Mesenchymal stem cell (in vitro differentiated cells and primary cell): ENCODE measurements around the gene UBE2L5.
A peak's percentile ranks its signal among the peaks of the same experiment; 100 is the strongest.

Source experiments
- DNase-seq: peaks from one replicate; pipeline ENCODE4 v3.0.0-alpha.2; 2013
- H2AFZ ChIP-seq: one replicate; pipeline ENCODE4 v1.6.1; 2013; ENCODE audit warnings: low read depth, mild to moderate bottlenecking, control low read depth, inconsistent platforms, low read length, moderate library complexity
- H2AK5ac ChIP-seq: 2 replicates; pipeline ENCODE4 v1.6.1; 2013; ENCODE audit warnings: low read length, moderate library complexity, mild to moderate bottlenecking, inconsistent platforms; ENCODE audit not compliant: severe bottlenecking
- H2BK120ac ChIP-seq: one replicate; pipeline ENCODE4 v1.6.1; 2013; ENCODE audit warnings: low read depth, mild to moderate bottlenecking, inconsistent platforms, low read length, moderate library complexity
- H2BK12ac ChIP-seq, 2 experiments: one replicate each; pipeline ENCODE4 v1.6.1; 2013; ENCODE audit warnings: inconsistent platforms in 2 of 2, low read length in 2 of 2, mild to moderate bottlenecking in 2 of 2, moderate library complexity in 2 of 2, control low read depth in 1 of 2
- H2BK15ac ChIP-seq: one replicate; pipeline ENCODE4 v1.6.1; 2013; ENCODE audit warnings: mild to moderate bottlenecking, low read depth, inconsistent platforms; ENCODE audit not compliant: poor library complexity, severe bottlenecking
- H2BK5ac ChIP-seq: 2 replicates; pipeline ENCODE4 v1.6.1; 2013; ENCODE audit warnings: low read depth, mild to moderate bottlenecking, low read length, control low read depth, inconsistent platforms; ENCODE audit not compliant: poor library complexity, severe bottlenecking
- H3K14ac ChIP-seq, 2 experiments: one replicate each; pipeline ENCODE4 v1.6.1; 2013; ENCODE audit warnings: inconsistent platforms in 2 of 2, low read length in 2 of 2, control low read depth in 1 of 2, mild to moderate bottlenecking in 1 of 2, moderate library complexity in 1 of 2
- H3K18ac ChIP-seq, 2 experiments: one replicate each; pipeline ENCODE4 v1.6.1; 2013; ENCODE audit warnings: inconsistent platforms in 2 of 2, low read length in 2 of 2, control low read depth in 1 of 2, low read depth in 1 of 2, mild to moderate bottlenecking in 1 of 2
- H3K23ac ChIP-seq, 2 experiments: one replicate each; pipeline ENCODE4 v1.6.1; 2013; ENCODE audit warnings: inconsistent platforms in 2 of 2, low read length in 2 of 2, mild to moderate bottlenecking in 2 of 2, moderate library complexity in 2 of 2, control low read depth in 1 of 2
- H3K27ac ChIP-seq: 2 replicates; pipeline ENCODE4 v1.5.1; 2013; ENCODE audit warnings: mild to moderate bottlenecking, moderate library complexity, low read length, control low read depth, inconsistent platforms; ENCODE audit not compliant: poor library complexity, severe bottlenecking
- H3K27me3 ChIP-seq, 2 experiments: 2 replicates each; pipeline versions ENCODE4 v1.6.1 to v1.7.0; 2013; ENCODE audit warnings: low read length in 2 of 2, mild to moderate bottlenecking in 2 of 2, moderate library complexity in 2 of 2, control low read depth in 1 of 2, inconsistent platforms in 1 of 2; ENCODE audit not compliant: control insufficient read depth in 1 of 2, insufficient read depth in 1 of 2
- H3K36me3 ChIP-seq, 2 experiments: 2 replicates each; pipeline versions ENCODE4 v1.6.1 to v1.7.0; 2013; ENCODE audit warnings: low read length in 2 of 2, control low read depth in 1 of 2, inconsistent platforms in 1 of 2, low read depth in 1 of 2, mild to moderate bottlenecking in 1 of 2; ENCODE audit not compliant: insufficient read depth in 2 of 2, control insufficient read depth in 1 of 2
- H3K4ac ChIP-seq, 2 experiments: one replicate each; pipeline ENCODE4 v1.6.1; 2013; ENCODE audit warnings: inconsistent platforms in 2 of 2, low read length in 2 of 2, mild to moderate bottlenecking in 2 of 2, moderate library complexity in 2 of 2, control low read depth in 1 of 2, low read depth in 1 of 2
- H3K4me1 ChIP-seq: 2 replicates; pipeline ENCODE4 v1.6.1; 2013; ENCODE audit warnings: low read depth, low read length, control low read depth; ENCODE audit not compliant: control insufficient read depth, insufficient read depth
- H3K4me2 ChIP-seq: 2 replicates; pipeline ENCODE4 v1.6.1; 2013; ENCODE audit warnings: low read length, mild to moderate bottlenecking, inconsistent platforms; ENCODE audit not compliant: poor library complexity, severe bottlenecking
- H3K4me3 ChIP-seq, 2 experiments: 2 replicates each; pipeline versions ENCODE4 v1.5.1 to v1.7.0; 2013; ENCODE audit warnings: low read length in 2 of 2, mild to moderate bottlenecking in 2 of 2, control low read depth in 1 of 2, low read depth in 1 of 2; ENCODE audit not compliant: insufficient read depth in 1 of 2
- H3K79me1 ChIP-seq: replicated peaks from 2 replicates; pipeline ENCODE4 v1.6.1; 2013; ENCODE audit warnings: mild to moderate bottlenecking, control low read depth, low read length, inconsistent platforms; ENCODE audit not compliant: poor library complexity, severe bottlenecking
- H3K9ac ChIP-seq: 2 replicates; pipeline ENCODE4 v1.7.0; 2013; ENCODE audit warnings: mild to moderate bottlenecking, low read length, moderate library complexity
- H3K9me3 ChIP-seq: 2 replicates; pipeline ENCODE4 v1.7.0; 2013; ENCODE audit warnings: mild to moderate bottlenecking, low read length; ENCODE audit not compliant: control insufficient read depth
- H4K8ac ChIP-seq: one replicate; pipeline ENCODE4 v1.6.1; 2013; ENCODE audit warnings: inconsistent platforms, mild to moderate bottlenecking, low read length, moderate library complexity
- H4K91ac ChIP-seq: one replicate; pipeline ENCODE4 v1.6.1; 2013; ENCODE audit warnings: mild to moderate bottlenecking, low read length, inconsistent platforms
- WGBS: methylation state at CpG from one replicate; pipeline ENCODE4 v1.1.7; 2013; ENCODE audit warnings: mixed read lengths; 5-methylcytosine and 5-hydroxymethylcytosine counted together

The UBE2L5 gene

GRCh38 chr13:30435911-30436451 is 13.7 kb downstream of the UBE2L5 start:
- Histone ChIP-seq H3K27me3 (no peaks in the 10 kb centered on the region), H2BK5ac (no peak overlapping the region), H3K27ac (no peak overlapping the region), H2AFZ (no peak overlapping the region), H3K4me2 (no peak overlapping the region), H3K4me3 (no peak overlapping the region), H3K14ac (no peak overlapping the region), H2BK120ac (no peak overlapping the region), H4K91ac (no peak overlapping the region), H4K8ac (no peak overlapping the region), H3K4ac (no peak overlapping the region), H3K9ac (no peak overlapping the region), H3K9me3 (no peaks in the 10 kb centered on the region), H3K36me3 (no peaks in the 10 kb centered on the region), H2AK5ac (no peak overlapping the region), H2BK12ac (no peak overlapping the region), H3K23ac (no peak overlapping the region), H3K18ac (no peak overlapping the region), H3K79me1 (no peaks in the 10 kb centered on the region), H2BK15ac (no peak overlapping the region), H3K4me1 (peaks cover under 1% of the 10 kb centered on the region)
- DNase-seq: no peak
- WGBS: 81% methylated on average over 2 of the region's 3 CpGs

GRCh38 chr13:30437177-30437576 is 14.9 kb downstream of the UBE2L5 start:
- DNase-seq: no peak
- H2BK120ac ChIP-seq: no peak overlapping the region
- H3K27ac ChIP-seq: no peak overlapping the region
- H3K27me3 ChIP-seq: no peaks in the 10 kb centered on the region
- H3K4ac ChIP-seq: no peak overlapping the region
- no peak overlapping the region for H2BK12ac ChIP-seq
- H2AK5ac ChIP-seq: peak overlapping the region; percentile 1
- no peak overlapping the region for H4K91ac ChIP-seq
- no peak overlapping the region for H3K18ac ChIP-seq
- peaks cover 1% of the 10 kb centered on the region for H3K4me1 ChIP-seq
- H3K4me3 ChIP-seq: no peak overlapping the region
- no peak overlapping the region for H2BK15ac ChIP-seq
- no peak overlapping the region for H3K14ac ChIP-seq
- 94% methylated on average over 8 of the region's 8 CpGs for WGBS
- H2BK5ac ChIP-seq: no peak overlapping the region
- no peaks in the 10 kb centered on the region for H3K36me3 ChIP-seq
- no peak overlapping the region for H3K23ac ChIP-seq
- no peak overlapping the region for H3K9ac ChIP-seq
- H2AFZ ChIP-seq: no peak overlapping the region
- H3K9me3 ChIP-seq: peaks cover 2% of the 10 kb centered on the region
- no peaks in the 10 kb centered on the region for H3K79me1 ChIP-seq
- H3K4me2 ChIP-seq: no peak overlapping the region
- H4K8ac ChIP-seq: no peak overlapping the region

GRCh38 chr13:30438286-30438685 is 16.0 kb downstream of the UBE2L5 start:
- Histone ChIP-seq H3K18ac (no peak overlapping the region), H2BK12ac (no peak overlapping the region), H4K8ac (no peak overlapping the region), H3K9me3 (peaks cover 3% of the 10 kb centered on the region), H2AFZ (no peak overlapping the region), H2BK5ac (no peak overlapping the region), H3K23ac (no peak overlapping the region), H3K36me3 (no peaks in the 10 kb centered on the region), H3K9ac (no peak overlapping the region), H2BK120ac (no peak overlapping the region), H3K79me1 (no peaks in the 10 kb centered on the region), H3K4me1 (peaks cover 1% of the 10 kb centered on the region), H3K14ac (no peak overlapping the region), H3K27me3 (no peaks in the 10 kb centered on the region), H2AK5ac (no peak overlapping the region), H3K27ac (no peak overlapping the region), H2BK15ac (no peak overlapping the region), H3K4me2 (no peak overlapping the region), H3K4me3 (no peak overlapping the region), H4K91ac (no peak overlapping the region), H3K4ac (no peak overlapping the region)
- WGBS: 95% methylated on average over 3 of the region's 3 CpGs
- no peak for DNase-seq

- no peak overlapping the region for H3K14ac ChIP-seq
Measured at GRCh38 chr13:30440910-30441703, 18.8 kb downstream of the UBE2L5 start.

More at GRCh38 chr13:30440910-30441703, 18.8 kb downstream of the UBE2L5 start:
- no peak overlapping the region for H3K4me2 ChIP-seq
- no peak overlapping the region for H2BK5ac ChIP-seq
- H3K79me1 ChIP-seq: no peaks in the 10 kb centered on the region
- H2BK15ac ChIP-seq: no peak overlapping the region
- H3K4me1 ChIP-seq: peaks cover 12% of the 10 kb centered on the region
- no peak overlapping the region for H3K9ac ChIP-seq
- no peak for DNase-seq
- no peak overlapping the region for H3K18ac ChIP-seq
- no peaks in the 10 kb centered on the region for H3K36me3 ChIP-seq
- no peak overlapping the region for H2BK12ac ChIP-seq
- peak overlapping the region; percentile 89 for H3K27ac ChIP-seq
- no peak overlapping the region for H2AK5ac ChIP-seq
- no peaks in the 10 kb centered on the region for H3K27me3 ChIP-seq
- WGBS: 74% methylated on average over 6 of the region's 8 CpGs
- H4K8ac ChIP-seq: no peak overlapping the region
- H3K23ac ChIP-seq: no peak overlapping the region
- no peak overlapping the region for H3K4me3 ChIP-seq
- H2BK120ac ChIP-seq: no peak overlapping the region
- H2AFZ ChIP-seq: no peak overlapping the region
- peaks cover 3% of the 10 kb centered on the region for H3K9me3 ChIP-seq
- H4K91ac ChIP-seq: no peak overlapping the region
- H3K4ac ChIP-seq: no peak overlapping the region
